SHP77 treated with DMSO at 0.1 percent for 48 hours (cell line): ENCODE measurements around the gene PTGER1.
"Not testable (repeated sequence)": the region's sequence is repeated elsewhere in the genome, so short reads cannot be mapped to it uniquely, and the experiment has no call there.

ENCODE experiments used
- DNase-seq: peaks from one replicate; lab custom pipeline; 2025; lab: John Stamatoyannopoulos, UW

Gene PTGER1

DNA sequence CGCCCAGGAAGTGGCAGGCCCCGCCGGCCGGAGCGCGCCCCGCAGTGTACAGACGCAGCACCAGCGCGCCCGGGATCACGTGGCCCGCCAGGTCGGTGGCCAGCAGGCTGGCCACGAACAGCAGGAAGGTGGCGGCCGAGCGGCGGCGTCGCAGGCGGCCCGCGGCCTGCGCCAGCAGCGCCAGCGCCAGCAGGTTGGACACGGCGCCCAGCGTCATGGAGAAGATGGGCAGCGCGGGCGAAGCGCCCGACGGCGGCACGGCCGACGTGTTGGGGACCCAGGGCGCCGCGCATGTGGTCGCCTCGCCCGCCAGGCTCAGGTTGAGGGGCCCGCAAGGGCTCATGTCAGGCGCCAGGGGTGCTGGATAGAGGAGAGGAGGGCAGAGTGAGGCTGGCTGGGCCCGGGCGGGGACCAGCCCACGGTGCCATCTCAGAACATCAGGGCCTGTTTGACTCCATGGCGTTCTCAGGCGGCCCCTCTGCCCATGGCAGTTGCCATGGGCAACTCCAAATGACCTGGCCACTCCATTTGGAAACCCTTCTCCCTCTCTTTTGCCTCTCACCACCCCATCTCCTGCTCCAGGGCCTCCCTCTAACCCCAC lies 1.1 kb downstream of the PTGER1 start:
- DNase-seq = no peak

DNA sequence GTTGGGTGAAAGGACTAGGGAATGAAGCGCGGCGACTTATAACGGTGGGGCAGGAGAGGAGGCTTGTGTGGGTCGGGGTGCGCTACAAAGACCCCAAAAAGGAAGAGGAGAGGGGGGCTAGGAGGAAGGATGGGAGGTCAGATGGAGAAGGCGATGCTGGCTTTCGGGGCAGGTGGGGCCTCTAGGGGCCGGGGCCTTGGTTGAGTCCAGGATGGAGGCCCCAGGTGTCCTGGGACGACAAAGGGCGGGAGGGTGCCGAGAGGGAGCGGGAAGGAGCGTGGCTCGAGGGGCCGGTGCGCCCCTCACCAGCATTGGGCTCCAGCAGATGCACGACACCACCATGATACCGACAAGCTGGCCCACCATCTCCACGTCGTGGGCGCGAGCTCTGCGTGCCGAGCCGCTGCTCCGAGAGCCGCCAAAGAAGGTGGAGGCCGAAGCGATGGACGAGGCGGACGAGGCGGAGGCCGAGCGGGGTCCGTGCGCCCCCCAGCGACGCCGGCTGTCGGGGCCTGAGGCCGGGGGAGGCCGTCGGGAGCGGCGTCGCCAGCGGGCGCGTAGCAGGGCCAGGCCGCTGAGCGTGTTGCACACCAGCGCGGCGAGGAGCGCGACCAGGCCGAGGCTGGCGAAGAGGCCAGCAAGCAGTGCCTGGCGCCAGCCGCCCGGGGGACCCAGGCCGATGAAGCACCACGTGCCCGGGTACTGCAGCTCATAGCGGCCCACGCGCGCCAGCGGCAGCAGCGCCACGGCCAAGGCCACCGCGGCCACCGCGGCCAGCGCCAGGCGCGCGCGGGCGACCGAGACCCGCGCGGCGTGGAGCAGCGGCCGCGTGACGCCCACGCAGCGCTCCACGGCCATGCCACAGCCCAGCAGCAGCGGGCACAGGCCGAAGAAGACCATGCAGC lies 1.8 kb downstream of the PTGER1 start:
- DNase-seq = no peak

DNA sequence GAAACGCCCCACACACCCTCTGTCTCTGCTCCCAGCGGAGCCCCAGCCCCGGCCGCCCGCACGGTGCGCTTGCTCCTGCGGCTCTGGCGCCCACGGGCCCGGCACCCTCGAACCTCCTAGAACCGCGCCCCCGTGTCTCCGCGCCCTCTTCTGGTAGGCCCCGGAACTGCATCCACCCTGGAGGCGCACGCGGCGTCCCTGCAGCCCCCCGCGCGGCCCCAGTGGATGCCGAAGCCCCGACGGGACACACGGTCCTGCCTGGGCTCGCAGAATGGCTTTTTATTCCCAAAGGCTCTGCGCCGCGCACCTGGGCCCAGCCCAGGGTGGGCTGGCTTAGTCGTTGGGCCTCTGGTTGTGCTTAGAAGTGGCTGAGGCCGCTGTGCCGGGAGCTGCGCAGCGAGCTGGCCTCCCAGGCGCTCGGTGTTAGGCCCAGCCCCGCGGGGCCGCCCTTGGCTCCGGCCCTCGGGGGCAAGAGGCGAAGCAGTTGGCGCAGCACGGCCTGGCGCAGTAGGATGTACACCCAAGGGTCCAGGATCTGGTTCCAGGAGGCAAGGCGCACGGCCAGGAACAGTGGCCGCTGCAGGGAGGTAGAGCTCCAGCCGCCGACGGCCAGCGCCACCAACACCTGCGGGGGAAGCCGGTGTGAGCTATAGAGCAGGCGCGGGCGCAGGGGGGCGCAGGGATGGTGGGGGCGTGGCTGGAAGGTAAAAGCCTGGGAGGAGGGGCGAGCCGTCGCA lies 2.8 kb downstream of the PTGER1 start:
- DNase-seq = no peak

DNA sequence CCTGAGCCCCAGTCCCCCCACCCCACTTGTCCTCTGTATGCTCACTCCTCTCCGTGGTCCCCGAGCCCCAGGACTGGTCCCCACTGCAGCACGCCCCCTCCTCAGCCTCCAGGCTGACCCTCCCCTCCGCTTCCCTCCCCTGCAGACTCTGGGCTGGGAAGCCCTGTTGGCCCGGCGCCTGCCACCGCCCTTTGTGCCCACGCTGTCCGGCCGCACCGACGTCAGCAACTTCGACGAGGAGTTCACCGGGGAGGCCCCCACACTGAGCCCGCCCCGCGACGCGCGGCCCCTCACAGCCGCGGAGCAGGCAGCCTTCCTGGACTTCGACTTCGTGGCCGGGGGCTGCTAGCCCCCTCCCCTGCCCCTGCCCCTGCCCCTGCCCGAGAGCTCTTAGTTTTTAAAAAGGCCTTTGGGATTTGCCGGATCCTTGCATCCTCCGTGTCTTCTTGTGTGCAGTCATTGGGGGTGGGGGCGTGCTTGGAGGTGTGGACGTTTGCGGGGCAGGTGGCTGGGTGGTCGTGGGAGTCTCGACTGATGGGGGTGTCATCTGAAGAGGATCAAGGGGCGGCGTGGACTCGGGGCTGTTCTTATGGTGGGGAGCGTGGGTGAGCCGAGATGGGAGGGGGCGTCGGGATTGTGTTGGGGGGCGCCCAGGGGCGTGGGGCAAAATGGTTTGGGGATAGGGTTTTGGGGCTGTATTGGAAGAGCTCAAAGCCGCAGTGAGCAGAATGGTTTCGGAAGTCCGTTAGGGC lies 3.5 kb downstream of the PTGER1 start:
- DNase-seq = no peak

DNA sequence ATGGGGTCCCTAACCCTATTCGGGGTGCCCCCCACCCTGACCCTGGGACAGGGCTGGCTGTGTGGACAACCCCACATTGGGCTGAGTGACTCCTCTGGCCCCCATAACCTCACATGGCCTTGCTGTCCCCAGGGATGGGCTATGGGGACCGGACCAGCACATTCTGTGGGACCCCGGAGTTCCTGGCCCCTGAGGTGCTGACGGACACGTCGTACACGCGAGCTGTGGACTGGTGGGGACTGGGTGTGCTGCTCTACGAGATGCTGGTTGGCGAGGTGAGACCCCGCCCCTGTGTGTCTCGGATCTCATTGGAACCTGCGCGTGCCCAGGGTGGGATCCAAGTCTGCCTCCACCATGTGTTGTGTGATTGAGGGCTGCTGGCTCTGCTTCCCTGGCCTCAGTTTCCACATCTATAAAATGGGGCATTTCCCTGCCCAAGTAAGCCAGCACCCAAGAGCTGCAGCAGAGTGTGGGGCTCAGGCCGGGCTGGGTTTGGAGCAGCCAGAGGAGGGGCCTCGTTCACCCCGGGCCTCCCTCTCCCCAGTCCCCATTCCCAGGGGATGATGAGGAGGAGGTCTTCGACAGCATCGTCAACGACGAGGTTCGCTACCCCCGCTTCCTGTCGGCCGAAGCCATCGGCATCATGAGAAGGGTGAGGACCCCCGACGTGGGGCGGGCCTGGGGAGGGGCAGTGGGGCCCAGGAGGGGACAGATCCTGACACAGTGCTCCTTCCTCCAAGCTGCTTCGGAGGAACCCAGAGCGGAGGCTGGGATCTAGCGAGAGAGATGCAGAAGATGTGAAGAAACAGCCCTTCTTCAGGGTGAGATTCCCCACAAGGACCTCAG lies 4.9 kb downstream of the PTGER1 start:
- DNase-seq = no peak

DNA sequence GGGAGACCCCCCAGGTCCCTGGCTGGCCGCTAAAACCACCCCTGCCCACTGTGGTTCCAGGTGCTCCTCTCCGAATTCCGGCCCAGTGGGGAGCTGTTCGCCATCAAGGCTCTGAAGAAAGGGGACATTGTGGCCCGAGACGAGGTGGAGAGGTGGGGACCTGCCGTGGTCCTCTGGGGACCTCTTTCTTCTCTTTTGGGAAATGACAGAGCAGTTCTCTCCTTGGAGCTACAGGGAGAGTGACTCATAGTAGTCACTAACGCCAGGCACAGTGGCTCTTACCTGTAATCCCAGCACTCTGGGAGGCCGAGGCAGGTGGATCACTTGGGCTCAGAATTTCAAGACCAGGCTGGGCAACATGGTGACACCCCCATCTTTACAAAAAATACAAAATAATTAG lies 7.3 kb downstream of the PTGER1 start:
- DNase-seq = no peak

DNA sequence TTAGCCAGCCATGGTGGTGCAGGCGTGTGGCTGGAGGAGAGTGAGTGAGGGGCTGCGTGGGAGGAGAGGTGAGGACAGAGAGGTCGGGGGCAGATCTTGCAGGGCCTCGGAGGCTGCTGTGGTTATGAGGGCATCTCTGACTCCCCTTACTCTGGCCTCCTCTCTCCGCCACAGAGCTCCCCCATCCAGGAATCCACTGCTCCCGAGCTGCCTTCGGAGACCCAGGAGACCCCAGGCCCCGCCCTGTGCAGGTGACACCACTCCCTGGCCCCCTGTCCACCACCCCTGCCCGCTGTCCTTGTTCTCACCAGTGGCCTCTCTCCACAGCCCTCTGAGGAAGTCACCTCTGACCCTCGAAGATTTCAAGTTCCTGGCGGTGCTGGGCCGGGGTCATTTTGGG lies 7.8 kb downstream of the PTGER1 start:
- DNase-seq = no peak

DNA sequence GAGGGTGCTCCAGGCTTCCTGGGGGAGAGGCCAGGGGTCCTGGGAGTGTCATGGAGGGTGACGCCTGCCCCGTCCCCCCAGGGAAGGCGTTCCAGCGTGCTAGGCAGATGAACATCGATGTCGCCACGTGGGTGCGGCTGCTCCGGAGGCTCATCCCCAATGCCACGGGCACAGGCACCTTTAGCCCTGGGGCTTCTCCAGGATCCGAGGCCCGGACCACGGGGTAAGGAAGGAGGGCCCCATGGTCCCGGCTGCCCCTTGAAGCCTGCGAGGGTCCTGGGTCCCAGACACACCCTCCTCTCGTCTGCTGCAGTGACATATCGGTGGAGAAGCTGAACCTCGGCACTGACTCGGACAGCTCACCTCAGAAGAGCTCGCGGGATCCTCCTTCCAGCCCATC lies 11.4 kb downstream of the PTGER1 start:
- no peak for DNase-seq

DNA sequence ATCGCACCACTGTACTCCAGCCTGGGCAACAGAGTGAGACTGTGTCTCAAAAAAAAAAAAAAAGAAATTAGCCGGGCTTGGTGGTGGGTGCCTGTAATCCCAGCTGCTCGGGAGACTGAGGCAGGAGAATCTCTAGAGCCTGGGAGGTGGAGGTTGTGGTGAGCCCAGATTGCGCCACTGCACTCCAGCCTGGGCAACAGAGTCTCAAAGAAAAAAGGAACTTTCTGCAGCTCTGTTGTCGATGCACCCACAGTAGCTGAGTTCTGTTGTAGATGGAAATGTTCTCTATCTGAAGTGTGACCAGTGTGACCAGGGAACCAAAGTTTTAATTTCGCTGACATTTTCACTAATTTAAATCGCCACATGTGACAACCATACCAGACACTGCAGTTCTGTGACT lies 12.8 kb downstream of the PTGER1 start:
- not testable (repeated sequence) for DNase-seq

DNA sequence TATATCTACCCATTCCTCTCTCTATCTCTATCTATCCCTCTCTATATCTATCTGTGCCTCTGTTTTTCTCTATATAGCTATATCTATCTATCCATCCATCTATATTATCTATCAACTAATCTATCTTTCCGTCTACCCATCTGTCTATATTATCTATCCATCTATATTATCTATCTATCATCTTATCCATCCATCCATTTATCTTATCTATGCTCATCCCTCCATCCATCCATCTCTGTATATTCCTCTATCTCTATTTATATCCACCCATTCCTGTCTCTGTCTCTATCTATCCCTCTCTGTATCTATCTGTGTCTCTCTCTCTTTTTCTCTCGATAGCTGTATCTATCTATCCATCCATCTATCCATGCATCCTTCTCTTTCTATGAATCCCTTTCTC lies 14.2 kb downstream of the PTGER1 start:
- DNase-seq = no peak

DNA sequence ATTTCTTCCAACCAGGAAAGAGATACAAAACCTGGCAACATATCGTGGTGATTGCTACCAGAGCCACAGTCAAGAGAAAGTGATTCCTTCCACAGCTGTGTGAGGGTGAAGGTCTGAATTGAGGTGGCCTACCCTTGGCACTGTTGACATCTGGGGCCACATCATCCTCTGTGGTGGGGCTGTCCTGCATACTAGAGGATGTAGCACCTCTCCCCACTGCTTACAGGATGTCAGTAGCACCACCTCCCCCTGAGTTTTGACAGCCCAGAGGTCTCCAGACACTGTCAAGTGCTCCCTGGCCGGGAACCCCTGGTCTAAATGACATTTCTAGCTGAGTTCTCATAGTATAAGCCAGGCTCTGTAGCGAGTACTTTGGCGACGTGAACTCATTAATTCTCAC lies 15.5 kb downstream of the PTGER1 start:
- no peak for DNase-seq

DNA sequence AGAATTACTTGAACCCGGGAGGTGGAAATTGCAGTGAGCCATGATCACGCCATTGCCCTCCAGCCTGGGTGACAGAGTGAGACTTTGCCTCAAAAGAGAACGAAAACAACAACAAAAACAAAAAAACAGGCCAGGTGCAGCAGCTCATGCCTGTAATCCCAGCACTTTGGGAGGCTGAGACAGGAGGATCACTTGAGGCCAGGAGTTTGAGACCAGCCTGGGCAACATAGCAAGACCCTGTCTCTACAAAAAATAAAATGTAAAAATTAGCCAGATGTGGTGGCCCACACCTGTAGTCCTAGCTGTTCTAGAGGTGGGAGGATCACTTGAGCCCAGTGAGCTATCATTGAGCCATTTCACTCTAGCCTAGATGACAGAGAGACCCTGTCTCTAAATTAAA lies 22.9 kb downstream of the PTGER1 start:
- not testable (repeated sequence) for DNase-seq

DNA sequence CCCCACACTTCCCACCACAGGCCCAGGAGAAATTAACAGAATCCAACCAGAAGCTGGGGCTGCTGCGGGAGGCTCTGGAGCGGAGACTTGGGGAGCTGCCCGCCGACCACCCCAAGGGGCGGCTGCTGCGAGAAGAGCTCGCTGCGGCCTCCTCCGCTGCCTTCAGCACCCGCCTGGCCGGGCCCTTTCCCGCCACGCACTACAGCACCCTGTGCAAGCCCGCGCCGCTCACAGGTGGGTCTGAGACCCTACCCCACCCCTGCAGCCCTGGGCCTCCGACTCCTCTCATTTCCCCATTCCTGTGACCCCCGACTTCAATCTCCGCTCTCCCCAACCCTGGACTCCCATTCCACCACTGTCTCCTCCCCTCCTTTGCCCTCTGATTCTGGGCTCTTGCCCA lies 24.3 kb downstream of the PTGER1 start:
- DNase-seq = no peak

DNA sequence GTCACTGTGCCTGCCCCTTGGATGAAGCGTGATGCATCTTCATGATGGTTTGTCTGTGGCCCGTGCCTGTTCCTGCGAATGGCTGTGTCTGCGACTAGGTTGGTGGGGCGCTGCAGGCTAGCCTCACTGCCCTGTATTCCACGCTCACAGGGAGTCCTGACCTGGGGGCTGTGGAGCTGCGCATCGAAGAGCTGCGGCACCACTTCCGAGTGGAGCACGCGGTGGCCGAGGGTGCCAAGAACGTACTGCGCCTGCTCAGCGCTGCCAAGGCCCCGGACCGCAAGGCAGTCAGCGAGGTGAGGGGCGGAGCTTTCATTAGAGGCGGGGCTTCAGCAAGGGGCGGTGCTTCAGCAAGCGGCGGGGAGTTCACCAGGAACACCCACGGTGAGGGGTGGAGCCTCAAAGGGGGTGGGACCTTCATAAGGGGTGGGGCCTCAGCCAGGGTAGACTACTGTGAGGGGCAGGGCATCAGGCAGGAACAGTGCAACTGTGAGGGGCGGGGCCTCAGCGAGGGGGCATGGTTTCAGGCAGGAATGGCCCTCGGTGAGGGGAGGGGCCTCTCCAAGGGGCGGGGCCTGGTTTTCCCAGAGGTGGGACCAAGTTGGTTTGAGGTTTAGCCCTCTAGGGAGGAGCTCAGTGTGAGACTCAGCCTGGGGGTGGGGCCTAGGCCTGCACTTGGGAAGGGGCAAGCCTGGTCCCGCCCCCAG lies 24.8 kb downstream of the PTGER1 start:
- no peak for DNase-seq

DNA sequence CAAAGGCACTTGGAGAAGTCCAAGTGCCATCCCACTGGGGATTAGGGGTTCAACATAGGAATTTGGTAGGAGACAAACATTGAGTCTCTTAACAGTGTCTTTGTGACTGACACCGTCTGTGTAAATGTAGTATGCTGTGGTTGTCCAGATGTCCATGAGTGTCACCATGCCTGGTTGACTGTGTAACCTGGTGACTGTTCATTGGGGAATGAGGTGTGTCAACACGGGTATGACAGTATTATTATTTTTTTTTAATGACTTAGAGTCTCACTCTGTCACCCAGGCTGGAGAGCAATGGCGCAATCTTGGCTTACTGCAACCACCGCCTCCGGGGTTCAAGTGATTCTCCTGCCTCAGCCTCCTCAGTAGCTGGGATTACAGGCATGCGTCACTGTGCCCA lies 25.8 kb downstream of the PTGER1 start:
- no peak for DNase-seq

DNA sequence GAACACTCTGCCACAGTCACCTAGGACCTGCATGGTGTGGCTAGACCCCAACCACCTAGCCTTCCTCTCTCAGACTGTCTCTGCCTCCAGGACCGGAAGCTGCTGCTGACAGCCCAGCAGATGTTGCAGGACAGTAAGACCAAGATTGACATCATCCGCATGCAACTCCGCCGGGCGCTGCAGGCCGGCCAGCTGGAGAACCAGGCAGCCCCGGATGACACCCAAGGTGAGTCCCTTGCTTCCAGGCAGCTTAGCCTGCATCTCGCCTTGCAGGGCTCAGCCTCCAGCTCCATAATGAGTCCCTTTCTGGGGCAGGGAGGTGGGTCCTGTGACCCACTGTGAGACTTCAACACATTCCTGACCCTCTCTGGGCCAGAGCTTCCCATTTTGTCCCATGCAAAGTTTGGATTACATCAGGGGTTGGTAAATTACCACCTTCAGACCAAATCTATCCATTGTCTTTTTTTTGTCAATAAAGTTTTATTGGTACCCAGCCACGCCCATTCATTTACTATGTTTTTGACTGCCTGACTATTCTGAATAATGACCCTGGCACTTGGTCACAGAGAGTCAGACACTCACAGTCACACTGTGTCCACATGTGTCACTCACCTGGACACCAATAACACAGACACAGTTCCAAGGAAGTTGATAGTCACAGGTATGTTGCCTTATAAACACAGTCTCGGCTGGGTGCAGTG lies 28.7 kb downstream of the PTGER1 start:
- no peak for DNase-seq

DNA sequence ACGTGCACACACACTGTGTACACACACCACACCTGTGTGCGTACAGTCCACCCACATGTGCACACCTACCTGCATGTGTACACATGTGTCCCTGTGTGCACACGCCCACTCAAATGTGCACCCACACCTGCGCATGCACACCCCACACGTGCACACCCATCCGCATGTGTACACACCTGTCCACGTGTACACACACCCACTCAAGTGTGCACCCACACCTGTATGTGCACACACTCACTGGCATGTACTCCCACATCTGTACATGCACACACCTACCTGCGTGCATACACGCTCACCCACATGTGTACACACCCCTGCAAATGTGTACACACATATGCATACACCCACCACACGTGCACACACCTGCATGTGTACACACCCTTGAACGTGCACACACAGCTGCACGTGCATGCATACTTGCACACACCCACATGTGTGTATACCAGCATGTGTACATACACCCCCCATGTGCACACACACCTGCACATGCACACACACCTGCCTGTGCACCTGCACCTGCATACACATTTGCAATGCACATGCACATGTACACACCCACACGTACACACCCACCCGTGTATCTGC lies 31.4 kb downstream of the PTGER1 start:
- DNase-seq = no peak

DNA sequence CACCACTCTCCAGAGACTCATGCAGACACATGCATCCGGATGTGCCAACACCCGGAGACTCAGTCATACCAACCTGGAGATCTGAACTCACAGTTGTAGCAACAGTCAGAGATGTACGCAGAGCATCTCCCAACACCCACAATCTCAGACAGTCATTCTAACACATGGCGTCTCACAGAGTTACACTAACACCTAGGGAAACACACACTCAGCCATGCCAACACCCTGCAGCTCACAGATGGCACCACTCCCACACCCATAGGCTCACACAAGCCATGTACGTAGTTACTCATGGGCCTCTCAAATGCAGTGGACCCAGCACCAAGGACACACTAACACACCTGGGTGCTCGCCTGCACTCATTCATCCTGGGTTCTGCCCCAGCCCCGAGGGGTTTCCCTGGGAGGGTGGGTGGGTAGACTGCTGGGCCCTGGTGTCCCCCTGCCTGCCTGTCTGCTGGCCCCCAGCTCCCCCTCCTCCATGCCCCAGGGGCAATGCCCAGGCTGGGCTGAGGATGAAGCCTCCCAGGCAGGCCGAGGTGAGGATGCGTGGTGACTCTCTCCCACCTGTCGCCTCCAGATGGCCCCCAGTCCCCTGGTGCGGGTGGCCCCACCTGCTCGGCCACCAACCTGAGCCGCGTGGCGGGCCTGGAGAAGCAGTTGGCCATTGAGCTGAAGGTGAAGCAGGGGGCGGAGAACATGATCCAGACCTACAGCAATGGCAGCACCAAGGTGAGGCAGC lies 32.1 kb downstream of the PTGER1 start:
- no peak for DNase-seq
